GM19328 (cell line): Measurements from ENCODE around the gene PKN1.
"Not testable (repeated sequence)": the region's sequence is repeated elsewhere in the genome, so short reads cannot be mapped to it uniquely, and the experiment has no call there.

Experiments used
- ATAC-seq: cut with Tn5 transposase; IDR thresholded peaks from one replicate; pipeline ENCODE4 v1.9.1; 2021; ENCODE audit warnings: mild to moderate bottlenecking, moderate library complexity; ENCODE audit not compliant: unreplicated experiment

PKN1 gene

GRCh38 chr19:14452303-14452702 lies 19.2 kb downstream of the PKN1 start:
- not testable (repeated sequence) for ATAC-seq

- ATAC-seq = no peak
Measured at GRCh38 chr19:14459703-14460102, 26.6 kb downstream of the PKN1 start.

- no peak for ATAC-seq
Measured at GRCh38 chr19:14460935-14461334, 27.8 kb downstream of the PKN1 start.

- not testable (repeated sequence) for ATAC-seq
Measured at GRCh38 chr19:14462401-14462800, 29.3 kb downstream of the PKN1 start.

- no peak for ATAC-seq
Measured at GRCh38 chr19:14463747-14464146, 30.6 kb downstream of the PKN1 start.

- no peak for ATAC-seq
Measured at GRCh38 chr19:14467391-14467790, 34.3 kb downstream of the PKN1 start.

GRCh38 chr19:14467816-14468215 lies 34.7 kb downstream of the PKN1 start:
- no peak for ATAC-seq

GRCh38 chr19:14470031-14470876 lies 37.1 kb downstream of the PKN1 start:
- no peak for ATAC-seq

GRCh38 chr19:14471436-14472187 lies 38.5 kb downstream of the PKN1 start:
- ATAC-seq = no peak

- no peak for ATAC-seq
Measured at GRCh38 chr19:14472202-14472938, 39.3 kb downstream of the PKN1 start.

- no peak for ATAC-seq
Measured at GRCh38 chr19:14473073-14473977, 40.2 kb downstream of the PKN1 start.

- no peak for ATAC-seq
Measured at GRCh38 chr19:14473978-14474578, 41.0 kb downstream of the PKN1 start.

GRCh38 chr19:14474827-14475226 lies 41.7 kb downstream of the PKN1 start:
- ATAC-seq = no peak

GRCh38 chr19:14475251-14476073 lies 42.4 kb downstream of the PKN1 start, which contains the start of gene PTGER1:
Gene PTGER1, minus strand, starts transcription at chr19:14475354. Its CDS starts 1,034 bp downstream, at chr19:14474320.
- ATAC-seq = no peak

- ATAC-seq = no peak
Measured at GRCh38 chr19:14476327-14476672, 43.2 kb downstream of the PKN1 start.

- no peak for ATAC-seq
Measured at GRCh38 chr19:14476673-14477401, 43.7 kb downstream of the PKN1 start.

GRCh38 chr19:14477418-14478112 lies 44.5 kb downstream of the PKN1 start:
- ATAC-seq = no peak

GRCh38 chr19:14478113-14478545 lies 45.0 kb downstream of the PKN1 start:
- no peak for ATAC-seq
